ENCODE measurements around the gene CCDC85C. TPM values are rescaled to one million over a fixed set of nuclear protein-coding genes. Genes with fewer than 3 reads are reported as not detected.

CCDC85C gene
- total and polyA plus RNA-seq, 10 of the 15 experiments (the other 5 are each of a cell fraction or from before 2014, with no cell fraction given) = 0.03 to 3.6 (median 1.1) TPM

GRCh38 chr14:99576761-99577705, 27.0 kb downstream of the CCDC85C start:
- ChIA-PET CTCF (no interaction called here), RAD21 (ENCODE audit: unreplicated experiment) (interaction anchor here (1.6 kb wide), 1 partner anchor 28 kb away, joined by 4 read pairs; no protein-coding TSS in a partner anchor)

More at GRCh38 chr14:99576761-99577705, 27.0 kb downstream of the CCDC85C start:
- no peaks in the 10 kb centered on the region for H3K4me1 ChIP-seq (ENCODE audit: control insufficient read depth, insufficient read depth, low read length)
- in situ Hi-C loops (cut with MboI) = no loop called here
- ATAC-seq = no peak
- H2AFZ ChIP-seq (ENCODE audit: control insufficient read depth, low read depth, low read length) = no peak overlapping the region
- H3K9me3 ChIP-seq (replicated peaks; ENCODE audit: control insufficient read depth, insufficient read depth, low read length) = no peaks in the 10 kb centered on the region
- no peaks in the 10 kb centered on the region for H3K27me3 ChIP-seq (replicated peaks in 1 of 2; ENCODE audit: control insufficient read depth in 2 of 2, insufficient read depth in 2 of 2, low read length in 1 of 2)
- ChIA-PET SMC1A (ENCODE audit: uncharacterized antibody, unreplicated experiment) (interaction anchor here (1.4 kb wide), 1 partner anchor 24 kb away, joined by 3 read pairs; no protein-coding TSS in a partner anchor), POLR2A (no interaction called here)
- intact Hi-C loops (cut with micrococcal nuclease; ENCODE audit: unreplicated experiment) = no loop called here
- TF ChIP-seq ZNF592 (IDR thresholded peaks at IDR 0.05) (no peak), CBFB (IDR thresholded peaks at IDR 0.05; ENCODE audit: low read depth) (no peak), SIN3A (IDR thresholded peaks at IDR 0.05; ENCODE audit: low read depth, low read length) (no peak), ATF7 (IDR thresholded peaks at IDR 0.05; ENCODE audit: low read depth) (no peak)
- 53% methylated on average over 22 of the region's 26 CpGs for WGBS (ENCODE audit: insufficient coverage, insufficient replicate concordance, low lambda C conversion rate, missing lambda C conversion rate)
- BruUV-seq (replicated peaks) = no TSS peak
- H3K4me2 ChIP-seq (ENCODE audit: control insufficient read depth, insufficient read depth) = no peak overlapping the region
- no peaks in the 10 kb centered on the region for H4K20me1 ChIP-seq (ENCODE audit: control insufficient read depth, insufficient read depth)
- no peaks in the 10 kb centered on the region for H3K36me3 ChIP-seq (ENCODE audit: control insufficient read depth in 2 of 2, insufficient read depth in 2 of 2, low read length in 1 of 2)
- no peak overlapping the region for H3K27ac ChIP-seq (ENCODE audit: control insufficient read depth, insufficient read depth)
- no peaks in the 10 kb centered on the region for H3K79me2 ChIP-seq (ENCODE audit: control insufficient read depth, insufficient read depth, low read length)
- no peak overlapping the region for H3K9ac ChIP-seq (ENCODE audit: control insufficient read depth, insufficient read depth, low read length)
- no peak for FAIRE-seq
- DNase-seq (ENCODE audit: low read depth, low spot score) = no peak
- H3K4me3 ChIP-seq = no peak overlapping the region

Data from GM12878 (cell line).